Smooth muscle cell (in vitro differentiated cells): Measurements from ENCODE around the gene PAGE5. TPM values are rescaled to one million over a fixed set of nuclear protein-coding genes. Genes with fewer than 3 reads are reported as not detected.

Experiments
- DNase-seq: peaks from one replicate; lab custom pipeline; 2025; ENCODE audit not compliant: unreplicated experiment; lab: John Stamatoyannopoulos, UW
- H2AFZ ChIP-seq: fragments of 200-600 bp; sonication (generic); 2 replicates; pipeline ENCODE4 v1.6.0; 2016; ENCODE audit warnings: antibody characterized with exemption, low read depth, mild to moderate bottlenecking
- H3F3A ChIP-seq: fragments of 200-600 bp; sonication (generic); 2 replicates; pipeline ENCODE4 v1.6.0; 2017; ENCODE audit warnings: antibody characterized with exemption, low read depth
- H3K27ac ChIP-seq: fragments of 200-600 bp; sonication (generic); 2 replicates; pipeline ENCODE4 v1.5.1; 2016; ENCODE audit warnings: low read depth, mild to moderate bottlenecking
- H3K27me3 ChIP-seq: fragments of 200-600 bp; sonication (generic); 2 replicates; pipeline ENCODE4 v1.6.1; 2016; ENCODE audit warnings: low read depth, mild to moderate bottlenecking
- H3K36me3 ChIP-seq: fragments of 200-600 bp; sonication (generic); 2 replicates; pipeline ENCODE4 v1.5.1; 2016; ENCODE audit warnings: low read depth
- H3K4me1 ChIP-seq: fragments of 200-600 bp; sonication (generic); 2 replicates; pipeline ENCODE4 v1.5.1; 2016; ENCODE audit warnings: low read depth
- H3K4me2 ChIP-seq: fragments of 200-600 bp; sonication (generic); 2 replicates; pipeline ENCODE4 v1.6.0; 2016; ENCODE audit warnings: mild to moderate bottlenecking
- H3K4me3 ChIP-seq: fragments of 200-600 bp; sonication (generic); 2 replicates; pipeline ENCODE4 v1.5.1; 2016; ENCODE audit warnings: mild to moderate bottlenecking
- H3K79me2 ChIP-seq: fragments of 200-600 bp; sonication (generic); 2 replicates; pipeline ENCODE4 v1.6.0; 2016; ENCODE audit warnings: low read depth, mild to moderate bottlenecking
- H3K9ac ChIP-seq: fragments of 200-600 bp; sonication (generic); 2 replicates; pipeline ENCODE4 v1.6.0; 2016; ENCODE audit warnings: low read depth
- H3K9me3 ChIP-seq: fragments of 200-600 bp; sonication (generic); replicated peaks from 2 replicates; pipeline ENCODE4 v1.5.1; 2016; ENCODE audit warnings: low read depth
- H4K20me1 ChIP-seq: fragments of 200-600 bp; sonication (generic); 2 replicates; pipeline ENCODE4 v1.6.0; 2016; ENCODE audit warnings: low read depth
- CTCF ChIP-seq: fragments of 200-600 bp; sonication (generic); IDR thresholded peaks from 2 replicates; pipeline ENCODE4 v1.5.1; 2017; ENCODE audit warnings: borderline replicate concordance, mild to moderate bottlenecking, antibody characterized with exemption; ENCODE audit not compliant: insufficient read depth, poor library complexity, severe bottlenecking
- WGBS: methylation state at CpG from one replicate; pipeline ENCODE4 v1.1.7; 2016; ENCODE audit warnings: low lambda C conversion rate; 5-methylcytosine and 5-hydroxymethylcytosine counted together
- polyA plus RNA-seq: library from polyadenylated mRNA; unstranded; fragments of >200 nt; fragmentation: Nextera tagmentation; extraction: Ambion mirVana; gene quantifications from 2 replicates; pipeline ENCODE4 v1.2.1, GENCODE V29; 2016
- total RNA-seq: library from RNA; depleted of rRNA; stranded (reverse); fragments of >200 nt; gene quantifications from 2 replicates; pipeline ENCODE4 v1.2.3, GENCODE V29; 2014

Gene PAGE5
- total RNA-seq, result not detected in 2 replicates
- polyA plus RNA-seq, result not detected in 2 replicates

- no peak for DNase-seq
- Histone ChIP-seq H3K9me3 (no peaks in the 10 kb centered on the region), H3K27me3 (no peaks in the 10 kb centered on the region), H3K4me2 (no peak within 1 kb of the TSS), H3K4me3 (no peak within 1 kb of the TSS), H3K36me3 (no peaks in the 10 kb centered on the region), H2AFZ (no peak within 1 kb of the TSS), H3K27ac (no peak within 1 kb of the TSS), H3K4me1 (no peaks in the 10 kb centered on the region), H3K79me2 (no peaks in the 10 kb centered on the region), H3F3A (no peaks in the 10 kb centered on the region), H3K9ac (no peak within 1 kb of the TSS), H4K20me1 (no peaks in the 10 kb centered on the region)
- TF ChIP-seq CTCF, result no peak
- WGBS, result 82% methylated on average over 30 of the region's 30 CpGs
Measured at GRCh38 chrX:55220119-55220794, at the start of gene PAGE5. Gene PAGE5 (plus strand): TSS chrX:55220346. CDS start chrX:55221383, 1,037 bp downstream.

GRCh38 chrX:55187281-55187680 is 32.9 kb upstream of the PAGE5 start:
- Histone ChIP-seq H3K27me3 (no peaks in the 10 kb centered on the region), H3F3A (no peaks in the 10 kb centered on the region), H3K9me3 (no peaks in the 10 kb centered on the region), H3K79me2 (no peaks in the 10 kb centered on the region), H4K20me1 (no peaks in the 10 kb centered on the region), H3K36me3 (no peaks in the 10 kb centered on the region), H2AFZ (no peak overlapping the region), H3K4me3 (no peak overlapping the region), H3K9ac (no peak overlapping the region), H3K4me1 (no peaks in the 10 kb centered on the region), H3K27ac (no peak overlapping the region), H3K4me2 (no peak overlapping the region)
- no peak for TF ChIP-seq CTCF
- DNase-seq, result no peak
- 69% methylated on average over 2 of the region's 2 CpGs for WGBS

- Histone ChIP-seq H3K4me3 (no peak overlapping the region), H3K9ac (no peak overlapping the region), H4K20me1 (no peaks in the 10 kb centered on the region), H3K27ac (no peak overlapping the region), H3K9me3 (peaks cover 7% of the 10 kb centered on the region), H3K4me2 (no peak overlapping the region), H3K36me3 (no peaks in the 10 kb centered on the region), H3K4me1 (no peaks in the 10 kb centered on the region), H2AFZ (no peak overlapping the region), H3K79me2 (no peaks in the 10 kb centered on the region), H3F3A (no peaks in the 10 kb centered on the region), H3K27me3 (no peaks in the 10 kb centered on the region)
- WGBS, result 63% methylated on average over 1 of the region's 1 CpG
- no peak for TF ChIP-seq CTCF
- no peak for DNase-seq
Measured at GRCh38 chrX:55196688-55197087, 23.5 kb upstream of the PAGE5 start.
